ENCODE data around the gene NPY5R. TPM values are rescaled to one million over a fixed set of nuclear protein-coding genes. Genes with fewer than 3 reads are reported as not detected.

The NPY5R gene
- total RNA-seq, 1 experiment from 2014 or later, result not detected

Other genes with a start within 250 kb of the NPY5R start
- gene NAF1, start 177.0 kb upstream of the NPY5R start, total RNA-seq (2021; ENCODE audit: unreplicated experiment), result 39.1 TPM
- 0.39 TPM for gene NPY1R, start 11.3 kb upstream of the NPY5R start, total RNA-seq (2021; ENCODE audit: unreplicated experiment)
- not detected for gene TKTL2, start 129.9 kb downstream of the NPY5R start, total RNA-seq (2021; ENCODE audit: unreplicated experiment)
- 52.7 TPM for gene TMA16, start 150.8 kb downstream of the NPY5R start, total RNA-seq (2021; ENCODE audit: unreplicated experiment)

Data from HCT116 (cell line).